Activated naive CD4-positive, alpha-beta T cell treated with anti-CD3 and anti-CD28 coated beads, Interleukin-2, amount 50 U/mL, for 24 hours (primary cell): Measurements from ENCODE around the gene MTA1.

Experiments
- H3K27ac Mint-ChIP-seq: one replicate; pipeline ENCODE4 v1.8.0; 2021; ENCODE audit warnings: mild to moderate bottlenecking, mixed read lengths
- H3K27me3 Mint-ChIP-seq: one replicate; pipeline ENCODE4 v1.8.0; 2021; ENCODE audit warnings: mixed read lengths
- H3K36me3 Mint-ChIP-seq: one replicate; pipeline ENCODE4 v1.8.0; 2021; ENCODE audit warnings: mixed read lengths
- H3K4me1 Mint-ChIP-seq: one replicate; pipeline ENCODE4 v1.8.0; 2021; ENCODE audit warnings: mixed read lengths
- H3K4me3 Mint-ChIP-seq: one replicate; pipeline ENCODE4 v1.8.0; 2021; ENCODE audit warnings: mild to moderate bottlenecking, mixed read lengths
- H3K9me3 Mint-ChIP-seq: one replicate; pipeline ENCODE4 v1.8.0; 2021; ENCODE audit warnings: mixed read lengths

Gene MTA1

DNA sequence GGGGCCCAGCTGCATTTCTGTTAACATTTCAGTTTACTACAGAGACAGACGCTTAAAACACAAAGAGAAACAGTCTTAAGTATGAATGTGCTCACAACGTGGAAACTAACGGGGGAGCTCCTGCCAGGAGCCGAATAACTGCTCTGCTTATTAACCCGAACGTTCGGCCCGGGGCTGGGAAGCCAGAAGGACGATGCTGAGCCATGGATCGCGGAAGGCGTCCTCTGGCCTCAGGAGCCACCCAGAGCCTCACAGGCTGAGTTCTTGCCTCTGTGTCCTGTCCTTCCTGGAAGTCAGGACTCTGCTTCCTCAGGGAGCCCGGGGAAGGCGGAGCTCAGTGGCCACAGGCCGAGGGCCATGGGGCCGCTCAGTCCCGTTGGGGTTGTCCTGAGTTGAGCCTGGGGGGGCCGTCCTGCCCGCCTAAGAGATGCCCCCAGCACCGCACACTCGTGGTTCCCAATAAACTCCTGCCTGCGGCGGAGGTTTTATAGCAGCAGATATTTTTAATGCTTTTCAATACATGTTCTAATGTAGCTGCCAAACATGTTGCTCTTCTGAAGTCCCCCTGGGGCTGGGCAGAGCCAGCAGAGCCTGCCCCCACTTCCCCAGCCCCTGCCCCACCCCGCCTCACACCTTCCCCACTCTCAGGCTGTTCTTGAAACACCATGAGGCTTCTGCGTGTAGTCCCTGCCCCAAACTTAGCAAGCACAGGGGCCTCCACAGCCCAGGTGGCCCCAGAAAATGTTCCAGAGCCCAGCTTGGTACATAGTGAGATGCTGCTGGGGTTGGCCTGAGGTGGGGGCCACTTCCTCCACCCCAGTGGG is 24.7 kb upstream of the MTA1 start:
- H3K27ac Mint-ChIP-seq = no peak overlapping the region
- H3K9me3 Mint-ChIP-seq = no peaks in the 10 kb centered on the region
- no peak overlapping the region for H3K4me3 Mint-ChIP-seq
- peaks cover 5% of the 10 kb centered on the region for H3K4me1 Mint-ChIP-seq
- H3K27me3 Mint-ChIP-seq = no peaks in the 10 kb centered on the region
- H3K36me3 Mint-ChIP-seq = no peaks in the 10 kb centered on the region

DNA sequence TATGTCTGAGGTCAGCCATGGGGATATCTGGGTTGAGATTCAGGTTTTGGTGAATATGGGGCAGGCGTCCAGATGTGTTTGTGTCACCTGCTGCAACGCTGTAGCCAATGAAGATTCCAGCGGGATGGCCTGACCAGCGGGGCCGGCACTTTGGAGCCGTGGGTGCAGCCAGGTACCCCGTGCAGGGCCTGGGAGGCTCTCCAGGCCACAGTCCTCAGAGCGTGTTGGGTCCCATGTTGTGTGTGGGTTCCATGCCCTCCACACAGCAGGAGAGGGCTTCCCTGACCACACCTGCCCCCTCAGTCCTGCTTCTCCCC is 24.1 kb upstream of the MTA1 start:
- Mint-ChIP-seq H3K4me1 (peaks cover 8% of the 10 kb centered on the region), H3K36me3 (peaks cover 4% of the 10 kb centered on the region), H3K27ac (no peak overlapping the region), H3K9me3 (peaks cover 3% of the 10 kb centered on the region), H3K4me3 (no peak overlapping the region), H3K27me3 (no peaks in the 10 kb centered on the region)

DNA sequence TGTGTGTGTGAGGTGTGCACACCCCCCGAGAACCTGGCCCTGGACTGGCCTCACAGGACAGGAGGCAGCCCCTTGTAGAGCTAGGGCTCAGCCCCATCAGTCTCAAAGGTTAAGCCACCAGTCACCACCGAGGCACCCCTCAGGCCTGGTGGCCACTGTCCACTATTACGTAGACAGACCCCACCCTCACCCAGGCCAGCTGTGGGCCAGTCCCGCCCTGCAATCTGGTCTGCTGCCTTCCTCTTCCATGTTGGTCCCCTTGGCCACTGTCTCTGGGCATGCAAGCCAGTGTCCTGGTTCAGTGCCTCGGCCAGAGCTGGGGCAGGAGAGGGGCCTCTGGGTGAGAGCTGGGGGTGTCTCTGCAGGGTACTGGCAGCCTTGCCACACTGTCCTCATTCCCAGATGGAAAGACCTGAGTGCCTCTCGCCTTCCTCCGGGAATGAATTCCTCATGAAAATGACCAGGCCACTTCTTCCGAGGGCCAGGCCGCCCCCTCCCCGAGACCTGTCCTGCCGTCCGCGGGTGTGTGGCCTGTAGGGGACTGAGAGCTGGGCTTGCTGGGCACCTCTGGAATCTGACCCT is 22.2 kb upstream of the MTA1 start:
- Mint-ChIP-seq H3K27me3 (no peaks in the 10 kb centered on the region), H3K4me3 (peak overlapping the region; percentile 91), H3K4me1 (peaks cover 15% of the 10 kb centered on the region), H3K9me3 (peaks cover 10% of the 10 kb centered on the region), H3K36me3 (peaks cover 12% of the 10 kb centered on the region), H3K27ac (peak overlapping the region; percentile 93)

DNA sequence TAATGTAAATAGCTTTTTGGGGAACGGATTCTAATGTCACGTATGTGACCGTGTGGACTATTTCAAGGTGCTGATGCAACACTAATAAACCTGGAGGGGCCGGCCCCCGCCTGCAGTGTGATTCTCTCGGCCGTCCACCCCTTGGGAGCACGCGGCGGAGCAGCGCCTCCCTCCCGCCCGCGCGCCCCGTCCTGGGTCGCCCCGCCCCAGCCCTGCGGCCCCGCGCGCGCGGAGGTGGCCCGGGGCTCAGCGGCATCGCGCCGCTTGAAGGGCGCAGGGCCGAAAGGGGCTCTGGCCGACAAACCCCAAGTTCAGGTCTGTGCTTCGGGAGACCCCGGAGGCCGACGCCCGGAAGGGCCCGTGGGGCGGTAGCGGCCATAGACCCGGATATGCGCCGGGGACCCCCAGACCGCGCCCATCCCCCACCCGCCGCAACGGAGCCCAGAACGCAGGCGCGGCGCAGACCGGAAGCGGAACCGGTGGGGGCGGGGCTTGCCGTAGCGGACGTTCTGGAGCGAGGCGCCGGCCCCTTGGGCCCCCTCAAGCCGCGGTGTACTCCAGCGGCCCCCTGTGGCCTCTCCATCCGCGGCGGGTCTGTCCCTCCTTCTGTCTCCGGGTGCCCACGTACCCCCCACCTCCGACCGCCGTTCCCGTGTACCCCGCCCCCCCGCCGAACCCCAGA is 21.4 kb upstream of the MTA1 start, which contains the start of gene TEX22:
TEX22 (plus strand) TSS at position 495 of the 682 bp plus-strand sequence. CDS start 803 bp downstream, outside the sequence.
- H3K9me3 Mint-ChIP-seq = peaks cover 10% of the 10 kb centered on the region
- peaks cover 21% of the 10 kb centered on the region for H3K4me1 Mint-ChIP-seq
- peaks cover 12% of the 10 kb centered on the region for H3K36me3 Mint-ChIP-seq
- peak within 1 kb of the TSS; percentile 91 for H3K4me3 Mint-ChIP-seq
- no peaks in the 10 kb centered on the region for H3K27me3 Mint-ChIP-seq
- peak within 1 kb of the TSS; percentile 94 for H3K27ac Mint-ChIP-seq

DNA sequence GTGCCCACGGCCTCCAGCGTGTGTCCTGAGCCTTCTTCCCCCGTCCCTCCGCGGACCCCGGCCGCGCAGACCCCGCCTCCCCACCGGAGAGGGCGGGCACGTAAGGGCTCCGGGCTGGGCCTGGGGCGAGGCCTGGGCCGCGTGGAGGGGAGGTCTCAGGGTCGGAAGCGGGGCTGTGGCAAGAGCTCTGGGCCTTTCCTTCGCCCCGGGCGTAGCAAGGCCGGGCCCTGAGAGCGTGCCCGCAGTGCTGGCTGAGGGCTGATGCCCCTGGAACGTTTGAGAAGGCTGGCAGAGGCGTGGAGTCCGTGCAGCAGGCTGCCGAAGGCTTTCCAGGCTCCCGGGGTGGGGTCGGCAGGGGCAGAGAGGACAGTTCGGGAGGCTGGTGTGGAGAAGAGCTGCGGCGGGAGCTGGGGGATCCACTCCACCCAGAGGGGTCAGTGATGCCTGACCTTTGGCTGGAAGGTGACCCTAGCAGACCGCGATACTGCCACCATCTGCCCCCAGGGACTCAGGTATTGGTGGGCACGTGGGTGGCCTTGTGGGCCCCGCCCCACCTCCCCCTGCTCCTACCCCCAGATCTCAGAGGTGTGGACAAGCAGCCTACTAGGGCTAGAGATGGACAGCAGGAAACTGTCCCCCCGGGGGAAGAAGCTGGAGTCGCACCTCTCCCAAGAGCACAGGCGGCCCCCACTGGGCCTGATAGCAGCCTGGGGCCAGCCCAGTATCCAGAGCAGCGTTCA is 20.7 kb upstream of the MTA1 start:
- peaks cover 12% of the 10 kb centered on the region for H3K36me3 Mint-ChIP-seq
- H3K4me3 Mint-ChIP-seq = peak overlapping the region; percentile 91
- H3K27ac Mint-ChIP-seq = peak overlapping the region; percentile 94
- peaks cover 25% of the 10 kb centered on the region for H3K4me1 Mint-ChIP-seq
- H3K9me3 Mint-ChIP-seq = peaks cover 10% of the 10 kb centered on the region
- no peaks in the 10 kb centered on the region for H3K27me3 Mint-ChIP-seq

DNA sequence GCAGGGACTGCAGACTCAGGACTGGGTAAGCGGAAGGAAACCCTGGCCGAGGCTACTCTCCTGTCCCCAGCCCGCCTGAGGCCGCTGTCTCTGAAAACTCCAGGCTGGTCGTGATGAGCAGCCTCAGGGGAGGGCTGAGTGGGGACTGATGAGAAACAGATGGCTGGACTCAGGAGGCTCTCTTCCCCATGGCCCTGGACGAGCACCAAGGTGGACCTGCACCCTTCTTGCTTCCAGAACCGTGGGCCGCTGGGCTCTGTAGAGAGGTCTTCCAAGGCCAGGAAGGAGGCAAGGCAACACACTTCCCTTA is 20.2 kb upstream of the MTA1 start:
- Mint-ChIP-seq H3K36me3 (peaks cover 12% of the 10 kb centered on the region), H3K4me1 (peaks cover 30% of the 10 kb centered on the region), H3K9me3 (peaks cover 10% of the 10 kb centered on the region), H3K27ac (no peak overlapping the region), H3K27me3 (no peaks in the 10 kb centered on the region), H3K4me3 (peak overlapping the region; percentile 91)

DNA sequence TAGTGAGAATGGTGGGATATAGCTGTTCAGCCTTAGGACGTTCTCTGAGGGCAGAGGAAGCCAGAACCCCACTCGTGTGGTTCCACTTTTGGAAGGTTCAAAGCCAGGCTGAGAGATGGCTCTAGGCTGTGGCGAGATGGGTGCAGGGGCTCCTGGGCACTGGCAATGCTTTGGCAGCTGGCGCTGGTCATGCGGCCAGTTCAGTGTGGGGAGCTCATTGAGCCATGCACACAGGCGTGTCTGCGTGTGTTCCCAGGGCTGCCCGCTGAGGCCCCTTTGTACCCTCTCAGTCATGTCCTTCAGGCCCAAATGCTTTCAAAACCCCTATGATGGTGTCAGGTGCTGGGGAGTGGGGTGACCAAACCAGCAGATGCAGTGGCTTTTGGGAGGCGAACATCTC is 19.6 kb upstream of the MTA1 start:
- H3K36me3 Mint-ChIP-seq = peaks cover 12% of the 10 kb centered on the region

DNA sequence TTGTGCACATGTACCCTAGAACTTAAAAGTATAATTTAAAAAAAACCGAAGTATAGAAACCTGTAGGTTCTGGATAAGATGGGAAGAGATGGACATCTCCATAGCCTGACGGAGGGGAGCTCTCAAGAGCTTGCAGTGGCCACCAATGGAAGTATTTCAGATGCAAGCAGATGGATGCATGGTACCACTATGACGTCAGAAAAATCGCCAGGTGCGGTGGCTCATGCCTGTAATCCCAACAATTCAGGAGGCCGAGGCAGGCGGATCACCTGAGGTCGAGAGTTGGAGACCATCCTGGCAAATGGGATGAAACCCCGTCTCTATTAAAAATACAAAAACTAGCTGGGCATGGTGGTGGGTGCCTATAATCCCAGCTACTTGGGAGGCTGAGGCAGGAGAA is 17.9 kb upstream of the MTA1 start:
- peaks cover 12% of the 10 kb centered on the region for H3K36me3 Mint-ChIP-seq
- peaks cover 39% of the 10 kb centered on the region for H3K4me1 Mint-ChIP-seq
- H3K27ac Mint-ChIP-seq = no peak overlapping the region
- no peak overlapping the region for H3K4me3 Mint-ChIP-seq
- H3K27me3 Mint-ChIP-seq = no peaks in the 10 kb centered on the region
- peaks cover 10% of the 10 kb centered on the region for H3K9me3 Mint-ChIP-seq

More for the DNA sequence above, 19.6 kb upstream of the MTA1 start:
- Mint-ChIP-seq H3K4me3 (peak overlapping the region; percentile 91), H3K27me3 (no peaks in the 10 kb centered on the region), H3K27ac (no peak overlapping the region), H3K4me1 (peaks cover 36% of the 10 kb centered on the region), H3K9me3 (peaks cover 10% of the 10 kb centered on the region)

DNA sequence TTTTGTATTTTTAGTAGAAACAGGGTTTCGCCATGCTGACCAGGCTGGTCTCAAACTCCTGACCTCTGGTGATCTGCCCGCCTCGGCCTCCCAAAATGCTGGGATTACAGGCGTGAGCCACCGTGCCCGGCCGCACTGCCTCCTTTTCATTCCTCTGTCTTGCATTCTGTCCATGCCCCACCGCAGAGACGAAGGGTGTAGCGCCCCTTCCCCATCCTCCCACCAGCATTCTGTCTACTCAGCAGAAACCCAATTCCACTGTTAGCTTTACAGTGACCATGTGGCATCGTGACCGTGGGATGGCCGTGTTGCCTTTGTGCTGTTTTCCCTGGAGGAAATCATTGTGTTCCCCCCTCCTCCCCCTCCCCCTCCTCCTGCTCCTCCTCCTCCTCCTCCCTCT is 11.0 kb upstream of the MTA1 start:
- Mint-ChIP-seq H3K9me3 (no peaks in the 10 kb centered on the region), H3K27me3 (peaks cover 3% of the 10 kb centered on the region), H3K4me1 (peaks cover 21% of the 10 kb centered on the region), H3K4me3 (no peak overlapping the region), H3K27ac (no peak overlapping the region), H3K36me3 (no peaks in the 10 kb centered on the region)

DNA sequence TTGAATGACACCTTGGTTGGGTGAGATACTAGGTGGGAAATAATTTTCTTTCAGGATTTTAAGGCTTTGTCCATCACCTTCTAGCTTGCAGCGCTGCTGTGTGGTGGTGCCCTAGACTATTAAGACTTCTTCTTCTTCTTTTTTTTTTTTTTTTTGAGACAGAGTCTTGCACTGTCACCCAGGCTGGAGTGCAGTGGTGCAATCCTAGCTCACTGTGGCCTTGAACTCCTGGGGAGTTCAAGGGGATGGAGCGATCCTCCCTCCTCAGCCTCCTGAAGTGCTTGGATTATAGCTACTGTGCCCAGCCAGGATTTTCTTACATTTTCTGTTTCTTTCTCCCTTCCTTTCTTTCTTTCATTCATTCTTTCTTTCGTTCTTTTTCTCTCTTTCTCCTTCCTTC is 10.3 kb upstream of the MTA1 start:
- no peaks in the 10 kb centered on the region for H3K36me3 Mint-ChIP-seq
- H3K27ac Mint-ChIP-seq = no peak overlapping the region
- H3K4me1 Mint-ChIP-seq = peaks cover 15% of the 10 kb centered on the region
- H3K4me3 Mint-ChIP-seq = no peak overlapping the region
- no peaks in the 10 kb centered on the region for H3K9me3 Mint-ChIP-seq
- peaks cover 4% of the 10 kb centered on the region for H3K27me3 Mint-ChIP-seq

DNA sequence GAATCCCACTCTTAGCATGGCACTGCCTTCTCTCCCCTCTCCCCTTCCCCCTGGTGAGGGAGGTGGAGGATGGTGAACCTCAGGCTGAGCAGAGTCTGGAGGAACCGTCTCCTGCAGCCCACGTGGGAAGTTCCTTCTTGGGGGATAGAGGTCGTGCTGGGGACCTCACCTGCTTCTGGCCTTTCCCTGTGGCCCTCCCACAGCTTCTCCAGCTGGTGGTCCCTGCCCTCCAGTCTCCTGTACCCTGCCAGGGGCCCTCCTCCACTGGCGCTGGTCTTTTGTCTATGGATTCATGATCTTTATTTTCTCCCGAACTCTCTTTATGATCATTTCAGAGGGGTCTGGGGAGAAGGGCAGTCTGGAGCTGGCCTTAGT is 9.0 kb upstream of the MTA1 start:
- peaks cover 9% of the 10 kb centered on the region for H3K4me1 Mint-ChIP-seq
- no peaks in the 10 kb centered on the region for H3K36me3 Mint-ChIP-seq
- no peaks in the 10 kb centered on the region for H3K9me3 Mint-ChIP-seq
- H3K27ac Mint-ChIP-seq = no peak overlapping the region
- no peak overlapping the region for H3K4me3 Mint-ChIP-seq
- peaks cover 4% of the 10 kb centered on the region for H3K27me3 Mint-ChIP-seq

DNA sequence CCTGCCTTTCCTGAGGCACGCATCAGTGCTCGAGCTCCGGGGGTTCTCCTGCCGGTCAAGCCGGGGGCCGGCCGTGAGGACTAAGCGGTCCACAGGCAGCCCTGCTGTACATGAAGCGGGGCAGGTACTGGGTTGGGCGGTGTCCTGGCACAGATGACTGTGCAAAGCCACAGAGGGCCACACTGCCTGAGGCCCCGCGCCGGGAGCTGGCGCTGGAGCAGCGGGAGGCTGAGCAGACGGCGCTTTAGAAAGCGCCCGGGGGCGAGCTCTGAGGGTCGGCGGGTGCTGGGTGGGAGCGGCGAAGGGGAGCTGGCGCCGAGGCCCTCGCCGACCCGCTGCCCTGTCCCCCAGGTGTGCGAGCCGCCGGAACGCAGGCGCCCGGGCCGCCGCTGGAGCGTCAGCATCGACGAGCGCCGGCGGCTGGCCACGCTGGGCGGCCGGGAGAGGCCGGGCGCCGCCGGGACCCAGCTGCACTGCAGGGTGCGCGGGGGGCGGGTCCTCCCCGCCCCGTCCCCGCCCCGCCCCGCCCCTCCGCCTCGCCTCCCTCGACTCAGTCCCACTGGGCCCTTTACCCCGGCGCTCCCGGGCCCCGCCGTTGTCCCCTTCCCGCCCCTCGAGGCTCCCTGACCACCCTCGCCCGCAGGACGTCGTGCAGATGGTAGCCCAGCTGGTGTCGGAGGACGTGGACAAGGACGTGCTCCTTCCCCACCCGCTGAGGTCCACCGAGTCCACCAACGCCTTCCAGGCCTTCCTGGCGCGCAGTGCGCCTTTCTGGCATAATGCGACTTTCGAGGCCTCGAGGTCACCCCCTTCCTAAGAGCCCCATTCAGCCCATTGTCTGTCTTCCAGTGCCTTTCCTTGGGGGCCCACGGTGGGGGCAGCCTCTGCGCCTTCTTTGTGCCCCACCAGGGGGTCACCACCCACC is 8.3 kb upstream of the MTA1 start:
- H3K9me3 Mint-ChIP-seq = no peaks in the 10 kb centered on the region
- H3K36me3 Mint-ChIP-seq = no peaks in the 10 kb centered on the region
- peaks cover 9% of the 10 kb centered on the region for H3K4me1 Mint-ChIP-seq
- H3K4me3 Mint-ChIP-seq = peak overlapping the region; percentile 47
- H3K27ac Mint-ChIP-seq = no peak overlapping the region
- H3K27me3 Mint-ChIP-seq = peaks cover 4% of the 10 kb centered on the region

DNA sequence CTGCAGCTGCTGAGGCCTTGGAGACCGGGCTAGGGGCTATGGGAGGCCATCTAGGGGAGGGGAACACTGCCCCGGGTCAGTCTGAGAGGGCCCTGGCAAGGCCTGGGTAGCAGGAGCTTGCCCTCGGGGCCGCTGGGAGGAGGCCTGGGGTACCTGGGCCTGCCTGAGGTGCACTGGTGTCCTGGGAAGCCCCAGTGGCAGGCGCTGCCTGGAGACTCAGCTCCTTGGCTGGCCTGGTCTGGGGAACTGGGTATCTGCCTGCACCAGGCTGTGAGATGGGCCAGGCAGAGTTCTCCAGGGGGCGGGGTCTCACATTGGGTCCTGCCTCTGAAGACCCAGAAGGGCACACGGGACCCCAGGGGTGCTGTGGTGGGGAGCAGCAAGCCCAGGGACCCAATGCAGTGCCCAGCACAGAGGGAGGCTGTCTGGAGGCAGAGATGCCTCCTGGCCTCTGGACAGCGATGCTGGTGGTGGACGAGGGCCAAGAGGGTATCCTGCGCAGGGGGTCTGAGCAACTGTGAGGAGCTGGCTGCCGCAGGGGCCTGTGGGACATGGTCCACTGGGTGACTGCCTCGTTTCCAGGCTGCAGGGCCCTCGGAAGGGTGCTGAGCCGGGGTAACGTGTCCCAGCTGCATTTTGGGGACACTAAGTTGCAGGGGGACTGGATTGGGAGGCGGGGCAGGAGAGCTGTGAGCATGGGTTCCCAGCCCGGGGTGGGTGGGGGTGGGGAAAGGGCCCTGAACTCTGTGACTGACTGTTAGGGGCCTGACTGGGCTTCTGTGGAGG is 7.4 kb upstream of the MTA1 start:
- H3K36me3 Mint-ChIP-seq = no peaks in the 10 kb centered on the region
- H3K9me3 Mint-ChIP-seq = no peaks in the 10 kb centered on the region
- H3K27ac Mint-ChIP-seq = no peak overlapping the region
- no peak overlapping the region for H3K4me3 Mint-ChIP-seq
- H3K4me1 Mint-ChIP-seq = peaks cover 12% of the 10 kb centered on the region
- peaks cover 4% of the 10 kb centered on the region for H3K27me3 Mint-ChIP-seq

DNA sequence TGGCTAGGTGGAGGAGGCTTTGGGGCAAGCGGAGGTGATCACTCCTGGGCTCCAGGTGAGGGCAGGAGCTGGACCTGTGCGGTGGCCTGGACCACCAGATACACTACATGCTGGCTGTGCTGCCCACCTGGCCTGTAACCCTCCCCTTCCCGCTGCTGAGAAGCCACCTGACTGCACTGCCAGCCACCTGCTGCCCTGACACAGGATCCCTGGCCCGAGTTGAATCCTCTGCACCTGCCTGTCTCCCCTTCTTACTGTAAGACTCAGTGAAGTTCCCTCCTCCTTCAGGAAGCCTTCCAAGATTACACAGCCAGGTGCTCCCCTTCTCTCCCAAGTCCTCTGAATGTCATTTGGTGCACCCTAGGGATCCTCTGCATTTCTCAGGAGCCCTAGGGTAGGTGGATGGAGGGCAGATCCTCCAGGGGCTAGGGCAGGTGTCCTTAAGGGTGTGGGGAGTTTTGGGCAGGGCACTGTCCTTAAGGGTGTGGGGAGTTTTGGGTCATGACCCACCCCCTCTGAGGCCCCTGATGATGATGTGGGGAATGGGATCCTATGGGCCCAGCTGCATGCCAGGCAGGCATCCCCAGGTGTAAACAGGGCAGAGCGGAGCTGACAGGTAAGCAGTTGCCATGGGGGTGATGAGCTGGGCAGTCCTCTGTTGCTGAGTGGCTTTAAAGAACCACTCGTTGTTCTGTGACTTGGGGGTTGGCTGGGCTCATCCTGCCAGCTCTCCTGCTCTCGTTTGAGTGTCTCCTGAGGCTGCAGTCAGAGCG is 6.7 kb upstream of the MTA1 start:
- peaks cover 4% of the 10 kb centered on the region for H3K27me3 Mint-ChIP-seq
- no peak overlapping the region for H3K27ac Mint-ChIP-seq
- no peaks in the 10 kb centered on the region for H3K36me3 Mint-ChIP-seq
- peak overlapping the region; percentile 39 for H3K4me3 Mint-ChIP-seq
- peaks cover 12% of the 10 kb centered on the region for H3K4me1 Mint-ChIP-seq
- no peaks in the 10 kb centered on the region for H3K9me3 Mint-ChIP-seq
